Progenitor cell of endocrine pancreas (in vitro differentiated cells): ENCODE results near the gene SHC3. TPM values are rescaled to one million over a fixed set of nuclear protein-coding genes. Genes with fewer than 3 reads are reported as not detected.

Source experiments
- DNase-seq: peaks from one replicate; pipeline ENCODE4 v3.0.0; 2021; ENCODE audit warnings: low spot score; ENCODE audit not compliant: unreplicated experiment
- H3K27ac Mint-ChIP-seq: 2 replicates; pipeline ENCODE4 v1.8.0; 2021; ENCODE audit warnings: mild to moderate bottlenecking, moderate library complexity, mixed read lengths
- H3K27me3 Mint-ChIP-seq: 2 replicates; pipeline ENCODE4 v1.8.0; 2021; ENCODE audit warnings: mixed read lengths
- H3K36me3 Mint-ChIP-seq: 2 replicates; pipeline ENCODE4 v1.8.0; 2022; ENCODE audit warnings: mixed read lengths; ENCODE audit not compliant: insufficient read depth
- H3K4me1 Mint-ChIP-seq: 2 replicates; pipeline ENCODE4 v1.8.0; 2021; ENCODE audit warnings: low read depth, mixed read lengths
- H3K4me3 Mint-ChIP-seq: 2 replicates; pipeline ENCODE4 v1.8.0; 2021; ENCODE audit warnings: low read depth, mild to moderate bottlenecking, moderate library complexity, mixed read lengths
- H3K9me3 Mint-ChIP-seq: 2 replicates; pipeline ENCODE4 v1.8.0; 2021; ENCODE audit warnings: low read depth, mixed read lengths
- total RNA-seq: library from RNA; stranded (reverse); gene quantifications from 2 replicates; pipeline ENCODE4 v1.2.1, GENCODE V29; 2021
- TF ChIP-seq, protein P1 (sequence below): fragments of 200-600 bp; sonication (generic); IDR thresholded peaks from one replicate; pipeline ENCODE4 v1.5.0; 2021; ENCODE audit warnings: antibody characterized with exemption, mild to moderate bottlenecking; ENCODE audit not compliant: unreplicated experiment

The SHC3 gene
- total RNA-seq, 1 donor from 2014 or later = 1.3 TPM

DNA sequence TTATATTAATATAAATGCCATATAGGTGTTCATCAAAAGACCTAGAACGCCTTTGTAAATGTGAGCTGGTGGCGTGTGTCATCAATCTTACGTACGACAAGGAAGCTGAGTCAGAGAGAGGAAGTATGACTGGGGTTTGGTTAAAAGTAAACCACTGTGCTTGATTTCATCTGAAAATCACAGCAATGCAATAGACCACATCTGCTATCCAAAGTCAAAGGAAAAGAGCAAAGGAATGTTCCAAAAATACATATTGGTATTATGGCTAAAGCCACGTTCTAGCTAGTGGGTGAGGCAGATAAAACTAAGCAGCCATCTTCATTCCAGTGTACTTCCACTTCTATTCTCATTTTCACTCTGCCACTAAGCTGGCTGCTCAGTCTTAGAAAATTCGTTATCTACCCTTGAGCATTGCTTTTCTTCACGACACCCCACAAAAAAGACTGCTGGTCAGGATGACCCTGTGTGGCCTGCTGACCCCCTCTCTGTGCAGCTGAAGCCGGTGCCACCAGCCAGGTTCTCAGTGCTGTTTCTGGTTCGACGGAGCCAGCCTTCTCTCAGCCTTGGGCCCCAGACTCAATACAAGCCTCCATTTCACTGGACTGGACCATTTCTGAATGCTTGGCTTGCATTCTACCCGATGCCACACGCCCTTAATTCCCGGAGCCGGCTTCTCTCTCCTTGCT lies 23.8 kb downstream of the SHC3 start:
- DNase-seq = no peak
- H3K4me3 Mint-ChIP-seq = no peak overlapping the region

DNA sequence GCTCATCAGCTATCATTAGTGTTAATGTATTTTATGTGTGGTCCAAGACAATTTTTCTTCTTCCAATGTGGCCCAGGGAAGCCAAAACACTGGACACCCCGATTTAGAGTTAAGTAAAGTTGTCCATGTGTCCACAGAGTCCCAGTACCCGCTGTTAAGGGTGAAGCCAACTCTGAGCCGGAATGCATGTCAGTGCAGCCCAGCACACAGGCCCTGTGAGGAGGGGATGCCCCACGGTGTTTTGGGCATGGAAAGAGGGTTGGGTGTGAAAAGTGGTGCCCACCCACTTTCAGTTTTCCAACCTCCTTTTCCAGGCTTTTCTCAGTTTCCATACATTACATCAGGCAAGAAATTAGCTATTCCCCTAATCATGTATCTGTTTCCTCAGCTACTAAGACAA lies 24.4 kb downstream of the SHC3 start:
- no peak overlapping the region for H3K27ac Mint-ChIP-seq

More for the DNA sequence above, 23.8 kb downstream of the SHC3 start:
- Mint-ChIP-seq H3K27ac (no peak overlapping the region), H3K4me1 (peaks cover 3% of the 10 kb centered on the region), H3K36me3 (no peaks in the 10 kb centered on the region), H3K27me3 (no peaks in the 10 kb centered on the region), H3K9me3 (no peaks in the 10 kb centered on the region)
- TF ChIP-seq, protein P1, sequence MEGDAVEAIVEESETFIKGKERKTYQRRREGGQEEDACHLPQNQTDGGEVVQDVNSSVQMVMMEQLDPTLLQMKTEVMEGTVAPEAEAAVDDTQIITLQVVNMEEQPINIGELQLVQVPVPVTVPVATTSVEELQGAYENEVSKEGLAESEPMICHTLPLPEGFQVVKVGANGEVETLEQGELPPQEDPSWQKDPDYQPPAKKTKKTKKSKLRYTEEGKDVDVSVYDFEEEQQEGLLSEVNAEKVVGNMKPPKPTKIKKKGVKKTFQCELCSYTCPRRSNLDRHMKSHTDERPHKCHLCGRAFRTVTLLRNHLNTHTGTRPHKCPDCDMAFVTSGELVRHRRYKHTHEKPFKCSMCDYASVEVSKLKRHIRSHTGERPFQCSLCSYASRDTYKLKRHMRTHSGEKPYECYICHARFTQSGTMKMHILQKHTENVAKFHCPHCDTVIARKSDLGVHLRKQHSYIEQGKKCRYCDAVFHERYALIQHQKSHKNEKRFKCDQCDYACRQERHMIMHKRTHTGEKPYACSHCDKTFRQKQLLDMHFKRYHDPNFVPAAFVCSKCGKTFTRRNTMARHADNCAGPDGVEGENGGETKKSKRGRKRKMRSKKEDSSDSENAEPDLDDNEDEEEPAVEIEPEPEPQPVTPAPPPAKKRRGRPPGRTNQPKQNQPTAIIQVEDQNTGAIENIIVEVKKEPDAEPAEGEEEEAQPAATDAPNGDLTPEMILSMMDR = no peak

DNA sequence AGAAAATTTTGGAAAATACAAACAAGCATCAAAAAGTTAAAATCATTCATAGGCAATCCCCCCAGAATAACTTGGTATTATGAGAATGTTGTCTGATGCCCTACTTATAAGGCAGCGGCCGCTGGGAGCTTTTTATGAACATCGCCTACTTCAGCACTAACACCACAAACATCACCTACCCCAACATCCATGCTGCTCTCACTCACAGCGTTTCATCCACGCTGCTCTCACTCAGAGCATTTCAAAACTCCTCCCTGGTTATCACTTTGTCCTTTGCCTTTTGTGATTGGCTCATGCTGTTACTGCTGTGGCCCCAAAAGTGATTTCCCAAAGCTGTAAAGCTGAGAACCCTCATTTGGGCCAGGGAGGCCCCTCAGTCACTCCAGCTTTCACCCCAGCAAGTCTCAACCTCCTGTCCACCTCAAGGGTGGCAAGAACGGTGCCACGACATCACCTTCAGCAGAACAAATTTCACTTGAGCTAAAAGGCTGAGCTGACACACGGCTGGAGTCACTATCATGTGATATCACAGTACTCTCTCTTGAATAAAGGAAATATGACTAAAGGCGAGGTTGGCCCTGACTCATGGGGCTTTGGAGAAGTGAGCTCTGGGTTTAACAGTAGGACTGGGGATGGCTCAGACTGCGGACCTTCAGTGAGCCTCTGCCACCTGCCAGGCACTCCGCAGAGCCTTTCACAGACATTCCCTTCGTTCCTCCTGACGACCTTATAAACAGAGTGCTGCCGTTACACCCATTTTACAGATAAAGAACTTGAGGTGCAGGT lies 25.2 kb downstream of the SHC3 start:
- H3K4me1 Mint-ChIP-seq = peaks cover 3% of the 10 kb centered on the region
- H3K9me3 Mint-ChIP-seq = no peaks in the 10 kb centered on the region
- no peaks in the 10 kb centered on the region for H3K36me3 Mint-ChIP-seq
- no peaks in the 10 kb centered on the region for H3K27me3 Mint-ChIP-seq
- no peak overlapping the region for H3K27ac Mint-ChIP-seq
- TF ChIP-seq, protein P1 = no peak
- no peak overlapping the region for H3K4me3 Mint-ChIP-seq
- DNase-seq = no peak

More for the DNA sequence above, 24.4 kb downstream of the SHC3 start:
- no peaks in the 10 kb centered on the region for H3K36me3 Mint-ChIP-seq
- TF ChIP-seq, protein P1 = no peak
- H3K9me3 Mint-ChIP-seq = no peaks in the 10 kb centered on the region
- DNase-seq = no peak
- H3K27me3 Mint-ChIP-seq = no peaks in the 10 kb centered on the region
- H3K4me1 Mint-ChIP-seq = peaks cover 3% of the 10 kb centered on the region
- no peak overlapping the region for H3K4me3 Mint-ChIP-seq

DNA sequence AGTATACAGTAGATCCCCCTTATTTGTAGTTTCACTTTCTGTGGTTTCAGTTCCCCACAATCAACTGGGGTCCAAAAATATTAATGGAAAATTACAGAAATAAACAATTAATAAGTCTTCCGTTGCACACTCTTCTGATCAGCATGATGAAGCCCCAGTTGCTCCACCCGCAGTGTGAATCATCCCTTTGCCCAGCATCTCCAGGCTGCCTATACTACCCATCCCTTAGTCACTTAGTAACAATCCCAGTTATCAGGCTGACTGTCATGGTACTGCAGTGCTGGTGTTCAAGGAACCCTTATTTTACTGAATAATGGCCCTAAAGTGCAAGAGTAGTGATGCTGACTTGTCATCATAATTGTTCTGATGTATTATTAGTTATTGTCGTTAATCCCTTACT lies 28.9 kb downstream of the SHC3 start:
- Mint-ChIP-seq H3K4me3 (no peak overlapping the region), H3K27ac (no peak overlapping the region), H3K9me3 (no peaks in the 10 kb centered on the region), H3K4me1 (peaks cover 2% of the 10 kb centered on the region), H3K36me3 (no peaks in the 10 kb centered on the region), H3K27me3 (peaks cover 5% of the 10 kb centered on the region)
- TF ChIP-seq, protein P1 = no peak
- no peak for DNase-seq

DNA sequence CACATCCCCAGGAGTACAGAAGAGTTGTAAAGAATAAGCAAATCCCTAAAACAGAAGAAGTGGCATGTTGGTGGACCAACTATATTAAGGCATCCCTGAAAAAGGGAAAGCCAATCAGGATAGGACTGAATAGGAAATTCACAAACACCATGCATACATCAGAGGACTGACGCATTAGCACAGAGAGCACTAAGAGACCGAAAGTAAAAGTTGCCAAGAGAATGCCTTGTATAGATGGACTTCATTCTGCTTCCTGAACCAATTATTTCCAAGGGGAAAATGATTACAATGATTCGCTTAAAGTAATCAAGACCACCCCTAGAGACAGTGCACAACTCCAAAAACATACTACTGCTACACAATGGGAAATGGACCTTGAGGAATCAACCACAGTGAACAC lies 33.5 kb downstream of the SHC3 start:
- Mint-ChIP-seq H3K27me3 (peaks cover 5% of the 10 kb centered on the region), H3K27ac (no peak overlapping the region), H3K4me1 (peaks cover 1% of the 10 kb centered on the region), H3K36me3 (no peaks in the 10 kb centered on the region), H3K4me3 (no peak overlapping the region), H3K9me3 (no peaks in the 10 kb centered on the region)
- no peak for DNase-seq
- TF ChIP-seq, protein P1 = no peak
